GM12878 (cell line): ENCODE measurements around the gene RAPH1.

Experiments
- ATF7 ChIP-seq: fragments of 450-650 bp; IDR thresholded peaks from 2 replicates; pipeline ENCODE4 v1.6.1; 2016; ENCODE audit warnings: low read depth, mild to moderate bottlenecking
- BHLHE40 ChIP-seq, 2 experiments: fragments of 450-650 bp in 1 of 2; IDR thresholded peaks; 2 replicates each; pipeline ENCODE4 v1.6.1; 2011 to 2017; ENCODE audit warnings: low read depth in 2 of 2, borderline replicate concordance in 1 of 2, improper control_type of control experiment in 1 of 2, low read length in 1 of 2, mild to moderate bottlenecking in 1 of 2
- FOXM1 ChIP-seq: IDR thresholded peaks from 2 replicates; pipeline ENCODE4 v1.6.1; 2012; ENCODE audit warnings: low read depth, mild to moderate bottlenecking, inconsistent platforms, low read length, moderate library complexity
- JUNB ChIP-seq: IDR thresholded peaks from 2 replicates; pipeline ENCODE4 v1.6.1; 2016; ENCODE audit warnings: antibody characterized with exemption, mild to moderate bottlenecking
- MTA2 ChIP-seq: fragments of 450-650 bp; IDR thresholded peaks from 2 replicates; pipeline ENCODE4 v1.6.1; 2016; ENCODE audit warnings: low read depth, mild to moderate bottlenecking, moderate library complexity
- RCOR1 ChIP-seq: conservative IDR thresholded peaks from 2 replicates; pipeline ENCODE4 v1.6.1; 2012; ENCODE audit warnings: low read depth, low read length, improper control_type of control experiment

- TF ChIP-seq FOXM1 (no peak), JUNB (no peak), MTA2 (no peak), ATF7 (no peak), RCOR1 (no peak), BHLHE40 (IDR thresholded peaks at IDR 0.05; ENCODE audit: borderline replicate concordance in 1 of 2, low read depth in 2 of 2, low read length in 1 of 2) (no peak)
Observed at GRCh38 chr2:203547356-203547755, 12.3 kb upstream of the RAPH1 start.
